NCI-H2081 (cell line): ENCODE results near the gene LRRC4C.

Experiments
- DNase-seq, 2 experiments: peaks; one replicate each; lab custom pipeline; 2025; lab: John Stamatoyannopoulos, UW

The LRRC4C gene

GRCh38 chr11:41323446-41323845 is 136.0 kb downstream of the LRRC4C start:
- no peak for DNase-seq

- no peak for DNase-seq
Measured at GRCh38 chr11:41320653-41321052, 138.8 kb downstream of the LRRC4C start.

GRCh38 chr11:41320238-41320637 is 139.2 kb downstream of the LRRC4C start:
- DNase-seq: no peak

GRCh38 chr11:41319434-41319833 is 140.0 kb downstream of the LRRC4C start:
- DNase-seq: no peak

GRCh38 chr11:41316751-41317150 is 142.7 kb downstream of the LRRC4C start:
- DNase-seq: no peak

GRCh38 chr11:41313226-41313625 is 146.2 kb downstream of the LRRC4C start:
- DNase-seq: no peak

GRCh38 chr11:41309716-41310115 is 149.7 kb downstream of the LRRC4C start:
- DNase-seq: peak in 1 of 2 experiments; percentile 4

GRCh38 chr11:41309111-41309522 is 150.3 kb downstream of the LRRC4C start:
- no peak for DNase-seq

GRCh38 chr11:41308286-41308685 is 151.2 kb downstream of the LRRC4C start:
- no peak for DNase-seq

GRCh38 chr11:41307296-41308080 is 152.0 kb downstream of the LRRC4C start:
- DNase-seq: no peak

- DNase-seq: no peak
Measured at GRCh38 chr11:41306431-41306830, 153.0 kb downstream of the LRRC4C start.

- DNase-seq: peak in 1 of 2 experiments; percentile 7
Measured at GRCh38 chr11:41301023-41301422, 158.4 kb downstream of the LRRC4C start.

- no peak for DNase-seq
Measured at GRCh38 chr11:41289408-41289807, 170.0 kb downstream of the LRRC4C start.

GRCh38 chr11:41286751-41287150 is 172.7 kb downstream of the LRRC4C start:
- no peak for DNase-seq

- no peak for DNase-seq
Measured at GRCh38 chr11:41284354-41284753, 175.1 kb downstream of the LRRC4C start.

- peak in 1 of 2 experiments; percentile 46 for DNase-seq
Measured at GRCh38 chr11:41283191-41283930, 176.1 kb downstream of the LRRC4C start.

- no peak for DNase-seq
Measured at GRCh38 chr11:41282395-41282794, 177.1 kb downstream of the LRRC4C start.

GRCh38 chr11:41281131-41281742 is 178.2 kb downstream of the LRRC4C start:
- DNase-seq: no peak

- no peak for DNase-seq
Measured at GRCh38 chr11:41274831-41275230, 184.6 kb downstream of the LRRC4C start.

GRCh38 chr11:41273908-41274307 is 185.5 kb downstream of the LRRC4C start:
- no peak for DNase-seq

- DNase-seq: no peak
Measured at GRCh38 chr11:41267451-41267850, 192.0 kb downstream of the LRRC4C start.

GRCh38 chr11:41256041-41256440 is 203.4 kb downstream of the LRRC4C start:
- peak; percentile 15 to 73 for DNase-seq

GRCh38 chr11:41254966-41255365 is 204.5 kb downstream of the LRRC4C start:
- no peak for DNase-seq
